ENCODE measurements around the gene LDLRAD4. TPM values are rescaled to one million over a fixed set of nuclear protein-coding genes. Genes with fewer than 3 reads are reported as not detected.

LDLRAD4 gene
- total and polyA plus RNA-seq, 9 of the 15 experiments (the other 6 are each of a cell fraction or from before 2014, with no cell fraction given): 0.01 TPM; not detected in 8

DNA sequence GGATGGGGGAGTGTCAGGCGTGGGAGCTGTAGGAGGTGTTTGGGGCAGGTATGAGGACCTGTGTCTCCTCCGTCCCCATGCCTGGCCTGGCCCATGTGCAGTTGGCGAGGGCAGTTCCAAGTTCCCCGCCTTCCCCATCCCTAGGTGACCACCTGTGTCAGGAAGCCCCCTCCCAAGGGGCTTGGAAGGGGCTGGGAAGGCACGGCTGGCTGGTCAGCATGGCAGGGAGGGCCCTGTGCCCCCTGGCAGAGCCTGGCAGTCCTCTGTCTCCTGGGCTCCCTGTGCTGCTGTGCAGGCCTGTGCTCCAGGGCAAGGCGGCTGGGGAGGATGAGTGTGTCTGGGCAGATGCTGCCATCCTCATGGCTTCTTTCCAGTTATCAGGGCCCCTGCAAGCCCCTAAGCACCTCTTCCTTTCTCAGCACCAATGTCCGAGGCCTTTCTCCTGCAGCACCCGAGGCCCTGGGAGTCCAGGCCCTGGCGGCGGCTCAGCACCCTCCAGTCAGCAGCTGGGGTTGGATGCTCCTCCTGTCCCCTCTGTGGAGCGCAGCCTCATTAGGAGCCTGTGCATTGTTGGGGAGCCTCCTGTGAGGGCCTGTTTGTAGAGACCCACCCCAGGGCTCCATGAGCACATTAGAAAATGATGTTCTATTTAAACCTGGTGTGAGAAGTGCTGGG lies 406.1 kb downstream of the LDLRAD4 start (continued):
- no peak for TF ChIP-seq ZNF212 (CRISPR knock-in tag; IDR thresholded peaks at IDR 0.05)
- TF ChIP-seq NFXL1 (CRISPR knock-in tag; IDR thresholded peaks at IDR 0.05): no peak
- TF ChIP-seq SIX5 (IDR thresholded peaks at IDR 0.05; ENCODE audit: borderline replicate concordance in 1 of 2, insufficient read depth in 1 of 2, low read depth in 1 of 2, low read length in 2 of 2): no peak
- TF ChIP-seq HMG20A (CRISPR knock-in tag; conservative IDR thresholded peaks at IDR 0.05): no peak

DNA sequence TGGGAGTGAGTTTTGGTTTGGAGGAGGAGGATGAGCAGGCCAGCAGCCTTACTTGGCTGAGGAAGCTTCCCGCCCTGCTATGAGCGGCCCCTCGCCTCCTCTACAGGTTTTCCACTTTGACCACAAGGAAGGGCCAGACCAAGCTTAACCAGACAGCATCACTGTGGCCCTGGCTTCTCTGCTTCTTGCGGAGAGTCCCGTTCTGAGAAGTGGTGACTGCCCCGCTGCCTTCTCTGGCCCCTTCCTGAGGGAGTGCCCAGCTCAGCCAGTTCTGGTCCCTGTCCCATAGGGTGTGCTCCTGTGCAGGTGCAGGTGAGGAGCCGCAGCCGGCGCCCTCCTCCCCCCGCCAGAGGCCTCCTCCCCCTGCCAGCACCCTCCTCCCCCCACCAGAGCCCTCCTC lies 406.8 kb downstream of the LDLRAD4 start:
- ChIA-PET CTCF (ENCODE audit: low intra/inter-chr PET ratio) (no interaction called here), POLR2A (no interaction called here)
- WGBS (ENCODE audit: insufficient coverage, low coverage, missing lambda C conversion rate): 0% methylated on average over 6 of the region's 10 CpGs
- Histone ChIP-seq H3K27ac (ENCODE audit: extremely low read depth, low read depth, low read length) (no peak overlapping the region), H3K79me2 (ENCODE audit: control insufficient read depth, insufficient read depth, low read length) (no peaks in the 10 kb centered on the region), H3K4me1 (replicated peaks in 1 of 2; ENCODE audit: control insufficient read depth in 2 of 2, insufficient read depth in 2 of 2, low read length in 2 of 2) (no peaks in the 10 kb centered on the region; a peak in 1 of 5 replicates), H3K36me3 (ENCODE audit: control insufficient read depth, insufficient read depth, low read length) (no peaks in the 10 kb centered on the region), H3K9ac (ENCODE audit: insufficient read depth in 1 of 2, low read depth in 2 of 2, low read length in 2 of 2) (no peak overlapping the region), H3K4me2 (ENCODE audit: insufficient read depth, low read length) (no peak overlapping the region), H3K27me3 (ENCODE audit: control insufficient read depth in 2 of 2, insufficient read depth in 2 of 2, low read length in 2 of 2) (peaks cover 40 to 75% of the 10 kb centered on the region in 2 experiments; a peak in 4 of 5 replicates), H3K4me3 (no peak overlapping the region), H3K9me3 (replicated peaks; ENCODE audit: control insufficient read depth, insufficient read depth, low read depth, low read length) (no peaks in the 10 kb centered on the region), H3K9me1 (ENCODE audit: control insufficient read depth, insufficient read depth, low read length) (no peaks in the 10 kb centered on the region), H2AFZ (ENCODE audit: low read depth, low read length) (no peak overlapping the region), H4K20me1 (replicated peaks; ENCODE audit: control insufficient read depth, insufficient read depth, low read length) (no peaks in the 10 kb centered on the region; the same call in none of the 2 replicates)
- no peak for ATAC-seq
- intact Hi-C loops (cut with micrococcal nuclease): no loop called here
- FAIRE-seq: no peak
- BruUV-seq (replicated peaks): no TSS peak
- DNase-seq (ENCODE audit: extremely low read depth in 1 of 4, low spot score in 3 of 4): no peak
- in situ Hi-C loops (cut with MboI): no loop called here
- TF ChIP-seq CBFA2T3 (IDR thresholded peaks at IDR 0.05) (no peak), PCBP1 (IDR thresholded peaks at IDR 0.05; ENCODE audit: low read depth, low read length, poor library complexity, severe bottlenecking) (no peak), DNMT1 (IDR thresholded peaks at IDR 0.05) (no peak), NR2F6 (CRISPR knock-in tag; IDR thresholded peaks at IDR 0.05) (no peak), PTBP1 (IDR thresholded peaks at IDR 0.05; ENCODE audit: low read depth, low read length) (no peak), TCFL5 (CRISPR knock-in tag; conservative IDR thresholded peaks at IDR 0.05) (no peak)
- TF ChIP-seq, protein P1, sequence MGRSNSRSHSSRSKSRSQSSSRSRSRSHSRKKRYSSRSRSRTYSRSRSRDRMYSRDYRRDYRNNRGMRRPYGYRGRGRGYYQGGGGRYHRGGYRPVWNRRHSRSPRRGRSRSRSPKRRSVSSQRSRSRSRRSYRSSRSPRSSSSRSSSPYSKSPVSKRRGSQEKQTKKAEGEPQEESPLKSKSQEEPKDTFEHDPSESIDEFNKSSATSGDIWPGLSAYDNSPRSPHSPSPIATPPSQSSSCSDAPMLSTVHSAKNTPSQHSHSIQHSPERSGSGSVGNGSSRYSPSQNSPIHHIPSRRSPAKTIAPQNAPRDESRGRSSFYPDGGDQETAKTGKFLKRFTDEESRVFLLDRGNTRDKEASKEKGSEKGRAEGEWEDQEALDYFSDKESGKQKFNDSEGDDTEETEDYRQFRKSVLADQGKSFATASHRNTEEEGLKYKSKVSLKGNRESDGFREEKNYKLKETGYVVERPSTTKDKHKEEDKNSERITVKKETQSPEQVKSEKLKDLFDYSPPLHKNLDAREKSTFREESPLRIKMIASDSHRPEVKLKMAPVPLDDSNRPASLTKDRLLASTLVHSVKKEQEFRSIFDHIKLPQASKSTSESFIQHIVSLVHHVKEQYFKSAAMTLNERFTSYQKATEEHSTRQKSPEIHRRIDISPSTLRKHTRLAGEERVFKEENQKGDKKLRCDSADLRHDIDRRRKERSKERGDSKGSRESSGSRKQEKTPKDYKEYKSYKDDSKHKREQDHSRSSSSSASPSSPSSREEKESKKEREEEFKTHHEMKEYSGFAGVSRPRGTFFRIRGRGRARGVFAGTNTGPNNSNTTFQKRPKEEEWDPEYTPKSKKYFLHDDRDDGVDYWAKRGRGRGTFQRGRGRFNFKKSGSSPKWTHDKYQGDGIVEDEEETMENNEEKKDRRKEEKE (IDR thresholded peaks at IDR 0.05; ENCODE audit: borderline replicate concordance in 1 of 2, control insufficient read depth in 1 of 2, low read depth in 2 of 2, low read length in 1 of 2): no peak
- TF ChIP-seq, protein P2, sequence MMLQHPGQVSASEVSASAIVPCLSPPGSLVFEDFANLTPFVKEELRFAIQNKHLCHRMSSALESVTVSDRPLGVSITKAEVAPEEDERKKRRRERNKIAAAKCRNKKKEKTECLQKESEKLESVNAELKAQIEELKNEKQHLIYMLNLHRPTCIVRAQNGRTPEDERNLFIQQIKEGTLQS (IDR thresholded peaks at IDR 0.05): no peak
- TF ChIP-seq, protein P2 (CRISPR knock-in tag; conservative IDR thresholded peaks at IDR 0.05): no peak
- TF ChIP-seq, protein P3, sequence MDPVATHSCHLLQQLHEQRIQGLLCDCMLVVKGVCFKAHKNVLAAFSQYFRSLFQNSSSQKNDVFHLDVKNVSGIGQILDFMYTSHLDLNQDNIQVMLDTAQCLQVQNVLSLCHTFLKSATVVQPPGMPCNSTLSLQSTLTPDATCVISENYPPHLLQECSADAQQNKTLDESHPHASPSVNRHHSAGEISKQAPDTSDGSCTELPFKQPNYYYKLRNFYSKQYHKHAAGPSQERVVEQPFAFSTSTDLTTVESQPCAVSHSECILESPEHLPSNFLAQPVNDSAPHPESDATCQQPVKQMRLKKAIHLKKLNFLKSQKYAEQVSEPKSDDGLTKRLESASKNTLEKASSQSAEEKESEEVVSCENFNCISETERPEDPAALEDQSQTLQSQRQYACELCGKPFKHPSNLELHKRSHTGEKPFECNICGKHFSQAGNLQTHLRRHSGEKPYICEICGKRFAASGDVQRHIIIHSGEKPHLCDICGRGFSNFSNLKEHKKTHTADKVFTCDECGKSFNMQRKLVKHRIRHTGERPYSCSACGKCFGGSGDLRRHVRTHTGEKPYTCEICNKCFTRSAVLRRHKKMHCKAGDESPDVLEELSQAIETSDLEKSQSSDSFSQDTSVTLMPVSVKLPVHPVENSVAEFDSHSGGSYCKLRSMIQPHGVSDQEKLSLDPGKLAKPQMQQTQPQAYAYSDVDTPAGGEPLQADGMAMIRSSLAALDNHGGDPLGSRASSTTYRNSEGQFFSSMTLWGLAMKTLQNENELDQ (CRISPR knock-in tag; IDR thresholded peaks at IDR 0.05; ENCODE audit: borderline replicate concordance): no peak

Measured in K562 (cell line).